GM18870 (cell line): ENCODE results near the gene YIPF1.
"Not testable (repeated sequence)": the region's sequence is repeated elsewhere in the genome, so short reads cannot be mapped to it uniquely, and the experiment has no call there.

Source experiments
- ATAC-seq: cut with Tn5 transposase; IDR thresholded peaks from one replicate; pipeline ENCODE4 v1.9.1; 2021; ENCODE audit warnings: moderate library complexity; ENCODE audit not compliant: unreplicated experiment

YIPF1 gene

GRCh38 chr1:53842347-53842746, 47.2 kb downstream of the YIPF1 start:
- ATAC-seq = no peak

- no peak for ATAC-seq
These were observed 51.0 kb downstream of the YIPF1 start for GRCh38 chr1:53838654-53838974.

GRCh38 chr1:53837924-53838653, 51.5 kb downstream of the YIPF1 start, which contains the start of gene NDC1:
TSS of gene NDC1 (minus strand) at chr1:53838296. CDS start at chr1:53838261, 35 bp downstream.
- peak; percentile 84 for ATAC-seq

- no peak for ATAC-seq
These were observed 52.0 kb downstream of the YIPF1 start for GRCh38 chr1:53837646-53837923.

- ATAC-seq = no peak
These were observed 54.1 kb downstream of the YIPF1 start for GRCh38 chr1:53835491-53835890.

GRCh38 chr1:53834776-53835175, 54.8 kb downstream of the YIPF1 start:
- no peak for ATAC-seq

- no peak for ATAC-seq
These were observed 56.2 kb downstream of the YIPF1 start for GRCh38 chr1:53833393-53833792.

- ATAC-seq = no peak
These were observed 63.2 kb downstream of the YIPF1 start for GRCh38 chr1:53826367-53826766.

- ATAC-seq = no peak
These were observed 64.3 kb downstream of the YIPF1 start for GRCh38 chr1:53825306-53825705.

GRCh38 chr1:53822931-53823330, 66.7 kb downstream of the YIPF1 start:
- ATAC-seq = no peak

GRCh38 chr1:53821380-53821779, 68.2 kb downstream of the YIPF1 start:
- no peak for ATAC-seq

- no peak for ATAC-seq
These were observed 70.2 kb downstream of the YIPF1 start for GRCh38 chr1:53819387-53819786.

- ATAC-seq = not testable (repeated sequence)
These were observed 73.0 kb downstream of the YIPF1 start for GRCh38 chr1:53816584-53816983.

GRCh38 chr1:53815484-53815883, 74.1 kb downstream of the YIPF1 start:
- ATAC-seq = not testable (repeated sequence)

GRCh38 chr1:53811414-53811851, 78.2 kb downstream of the YIPF1 start:
- no peak for ATAC-seq

- ATAC-seq = no peak
These were observed 79.1 kb downstream of the YIPF1 start for GRCh38 chr1:53810497-53810896.

- no peak for ATAC-seq
These were observed 79.6 kb downstream of the YIPF1 start for GRCh38 chr1:53810007-53810406.

GRCh38 chr1:53807916-53808315, 81.7 kb downstream of the YIPF1 start:
- no peak for ATAC-seq

- no peak for ATAC-seq
These were observed 84.6 kb downstream of the YIPF1 start for GRCh38 chr1:53804791-53805505.

GRCh38 chr1:53804181-53804580, 85.4 kb downstream of the YIPF1 start:
- ATAC-seq = no peak
